Neuronal stem cell (in vitro differentiated cells): Measurements from ENCODE around the gene HSF5.
A peak's percentile ranks its signal among the peaks of the same experiment; 100 is the strongest.

Experiments
- DNase-seq: peaks from one replicate; pipeline ENCODE4 v3.0.0-alpha.2; 2013; ENCODE audit warnings: low spot score
- H2AFZ ChIP-seq: one replicate; pipeline ENCODE4 v1.6.1; 2013; ENCODE audit warnings: mild to moderate bottlenecking, low read length, inconsistent platforms
- H2AK5ac ChIP-seq: 2 replicates; pipeline ENCODE4 v1.6.1; 2013; ENCODE audit warnings: low read depth, mild to moderate bottlenecking, inconsistent platforms, low read length, moderate library complexity, mixed read lengths
- H2BK120ac ChIP-seq: 2 replicates; pipeline ENCODE4 v1.6.1; 2013; ENCODE audit warnings: low read depth, mild to moderate bottlenecking, inconsistent platforms, low read length, moderate library complexity, mixed read lengths
- H2BK12ac ChIP-seq: one replicate; pipeline ENCODE4 v1.6.1; 2013; ENCODE audit warnings: low read length, inconsistent platforms
- H2BK15ac ChIP-seq: 2 replicates; pipeline ENCODE4 v1.6.1; 2013; ENCODE audit warnings: mild to moderate bottlenecking, low read length, inconsistent platforms, mixed read lengths
- H2BK5ac ChIP-seq: one replicate; pipeline ENCODE4 v1.6.1; 2013; ENCODE audit warnings: inconsistent platforms, mild to moderate bottlenecking, low read length, moderate library complexity
- H3K14ac ChIP-seq: one replicate; pipeline ENCODE4 v1.6.1; 2013; ENCODE audit warnings: low read length, inconsistent platforms
- H3K18ac ChIP-seq: 2 replicates; pipeline ENCODE4 v1.6.1; 2013; ENCODE audit warnings: low read length, inconsistent platforms
- H3K23ac ChIP-seq: 2 replicates; pipeline ENCODE4 v1.6.1; 2013; ENCODE audit warnings: low read depth, mild to moderate bottlenecking, mixed read lengths, low read length, inconsistent platforms; ENCODE audit not compliant: poor library complexity
- H3K27ac ChIP-seq: replicated peaks from 3 replicates; pipeline ENCODE4 v1.5.1; 2013; ENCODE audit warnings: low read length, inconsistent platforms
- H3K27me3 ChIP-seq, 3 experiments: 2 replicates each; pipeline ENCODE4 v1.6.1; 2013; ENCODE audit warnings: low read length in 3 of 3, mild to moderate bottlenecking in 2 of 3, inconsistent platforms in 1 of 3, low read depth in 1 of 3, mixed read lengths in 1 of 3, moderate library complexity in 1 of 3; ENCODE audit not compliant: control insufficient read depth in 3 of 3, insufficient read depth in 3 of 3
- H3K36me3 ChIP-seq, 2 donors: replicated peaks in 1 of 2; 2 replicates each; pipeline ENCODE4 v1.6.1; 2013; ENCODE audit warnings: low read length in 2 of 2; ENCODE audit not compliant: control insufficient read depth in 2 of 2, insufficient read depth in 2 of 2
- H3K4ac ChIP-seq: 2 replicates; pipeline ENCODE4 v1.6.1; 2013; ENCODE audit warnings: inconsistent platforms, mild to moderate bottlenecking, low read length, moderate library complexity
- H3K4me1 ChIP-seq, 2 donors: 1 replicate in 1 of 2; 2 replicates in 1 of 2; pipeline ENCODE4 v1.6.1; 2013; ENCODE audit warnings: low read length in 2 of 2, low read depth in 1 of 2; ENCODE audit not compliant: control insufficient read depth in 2 of 2, insufficient read depth in 1 of 2
- H3K4me2 ChIP-seq: one replicate; pipeline ENCODE4 v1.6.1; 2013; ENCODE audit warnings: mild to moderate bottlenecking, low read length, inconsistent platforms; ENCODE audit not compliant: insufficient read depth, poor library complexity, severe bottlenecking
- H3K4me3 ChIP-seq, 2 donors: 2 replicates each; pipeline ENCODE4 v1.5.1; 2013; ENCODE audit warnings: low read length in 2 of 2, mild to moderate bottlenecking in 2 of 2, inconsistent platforms in 1 of 2, moderate library complexity in 1 of 2
- H3K79me1 ChIP-seq: one replicate; pipeline ENCODE4 v1.6.1; 2013; ENCODE audit warnings: low read depth, mild to moderate bottlenecking, inconsistent platforms, low read length, moderate library complexity
- H3K9ac ChIP-seq: one replicate; pipeline ENCODE4 v1.6.1; 2013; ENCODE audit warnings: mild to moderate bottlenecking, low read depth, low read length, inconsistent platforms; ENCODE audit not compliant: poor library complexity
- H3K9me3 ChIP-seq, 2 donors: replicated peaks in 1 of 2; 2 replicates each; pipeline versions ENCODE3 to v1.6.1; 2013; ENCODE audit warnings: low read length in 2 of 2, mild to moderate bottlenecking in 2 of 2, inconsistent platforms in 1 of 2, low read depth in 1 of 2, mixed read lengths in 1 of 2, moderate library complexity in 1 of 2; ENCODE audit not compliant: control insufficient read depth in 2 of 2, insufficient read depth in 1 of 2
- H4K8ac ChIP-seq: one replicate; pipeline ENCODE4 v1.6.1; 2013; ENCODE audit warnings: low read depth, mild to moderate bottlenecking, inconsistent platforms, low read length, moderate library complexity
- H4K91ac ChIP-seq: one replicate; pipeline ENCODE4 v1.6.1; 2013; ENCODE audit warnings: low read length, low read depth, mild to moderate bottlenecking, inconsistent platforms; ENCODE audit not compliant: poor library complexity
- WGBS, 2 donors: extraction: QIAGEN DNeasy Blood & Tissue Kit; methylation state at CpG; one replicate each; pipeline ENCODE4 v1.1.7; 2013; ENCODE audit warnings: missing lambda C conversion rate in 2 of 2, mixed read lengths in 1 of 2; ENCODE audit not compliant: insufficient read length in 2 of 2, insufficient replicate concordance in 1 of 2; ENCODE audit errors: extremely low coverage in 2 of 2; 5-methylcytosine and 5-hydroxymethylcytosine counted together

The HSF5 gene

DNA sequence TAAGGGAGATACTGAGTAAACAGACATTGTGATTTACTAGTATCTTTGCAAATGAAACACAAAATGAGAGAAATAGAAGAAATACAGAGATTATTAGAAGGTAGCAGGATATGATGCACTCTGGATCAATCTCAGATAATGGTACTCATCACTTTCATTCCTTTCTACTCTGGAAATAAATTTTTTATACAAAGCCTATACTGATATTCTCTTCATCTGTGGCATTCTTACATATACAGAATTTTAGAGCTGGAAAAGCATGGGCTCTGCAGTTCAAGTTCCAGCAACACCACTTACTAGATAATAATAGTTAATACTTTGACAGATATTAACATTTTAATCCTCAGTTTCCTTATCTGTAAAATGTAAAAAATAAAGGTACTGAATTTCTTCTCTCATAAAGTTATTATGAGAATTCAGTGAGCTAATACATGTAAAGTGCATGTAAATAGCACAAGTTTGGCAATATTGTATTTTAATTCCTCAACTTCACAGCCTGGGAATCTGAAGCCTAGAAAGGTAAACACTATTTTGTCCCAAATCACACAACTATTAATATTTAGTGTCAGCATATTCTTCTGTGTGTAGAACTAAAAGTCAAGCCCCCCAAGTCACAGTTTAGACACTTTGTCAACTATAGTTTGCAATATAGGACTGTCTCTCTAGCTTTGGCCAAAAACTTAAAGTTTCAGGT is 77.3 kb downstream of the HSF5 start:
- Histone ChIP-seq H2AFZ (no peak overlapping the region), H2BK120ac (no peak overlapping the region), H3K4me1 (peaks cover 0 to 4% of the 10 kb centered on the region in 2 donors), H3K14ac (no peak overlapping the region), H3K36me3 (no peaks in the 10 kb centered on the region), H3K79me1 (no peaks in the 10 kb centered on the region), H3K9ac (no peak overlapping the region), H4K8ac (no peak overlapping the region), H3K27me3 (peaks cover 0 to 6% (median 0%) of the 10 kb centered on the region in 3 experiments), H2AK5ac (no peak overlapping the region), H3K9me3 (no peaks in the 10 kb centered on the region), H3K23ac (no peak overlapping the region), H4K91ac (no peak overlapping the region), H2BK12ac (no peak overlapping the region), H2BK5ac (no peak overlapping the region), H3K18ac (no peak overlapping the region), H3K4me2 (no peak overlapping the region), H2BK15ac (no peak overlapping the region), H3K27ac (no peak overlapping the region), H3K4ac (no peak overlapping the region), H3K4me3 (no peak overlapping the region)
- DNase-seq: no peak

DNA sequence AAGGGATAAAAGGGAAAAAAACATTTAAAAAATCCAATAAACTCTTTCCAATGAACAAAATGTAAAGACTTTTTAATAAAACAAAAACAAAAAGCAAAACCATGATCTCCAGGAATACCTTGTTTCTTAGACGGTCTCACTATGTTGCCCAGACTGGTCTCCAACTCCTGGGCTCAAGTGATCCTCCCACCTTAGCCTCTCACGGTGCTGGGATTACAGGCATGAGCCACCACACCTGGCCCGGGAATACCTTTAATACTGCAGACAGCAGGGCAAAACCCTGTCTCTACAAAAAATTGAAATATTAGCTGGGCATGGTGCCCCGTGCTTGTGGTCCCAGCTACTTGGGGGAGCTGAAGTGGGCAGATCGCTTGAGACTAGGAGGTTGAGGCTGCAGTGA is 78.8 kb downstream of the HSF5 start:
- Histone ChIP-seq H3K9me3 (no peaks in the 10 kb centered on the region), H3K14ac (no peak overlapping the region), H3K23ac (no peak overlapping the region), H3K27ac (no peak overlapping the region), H2AK5ac (no peak overlapping the region), H3K4me2 (no peak overlapping the region), H3K18ac (no peak overlapping the region), H4K8ac (no peak overlapping the region), H2BK5ac (no peak overlapping the region), H3K9ac (no peak overlapping the region), H3K79me1 (no peaks in the 10 kb centered on the region), H2BK15ac (no peak overlapping the region), H3K36me3 (no peaks in the 10 kb centered on the region), H3K4me1 (no peaks in the 10 kb centered on the region), H2AFZ (no peak overlapping the region), H3K4me3 (no peak overlapping the region), H3K27me3 (no peaks in the 10 kb centered on the region), H3K4ac (no peak overlapping the region), H2BK120ac (no peak overlapping the region), H4K91ac (no peak overlapping the region), H2BK12ac (no peak overlapping the region)
- DNase-seq: no peak
- WGBS, 2 donors: no CpG with 5 or more reads among the region's 5 CpGs

DNA sequence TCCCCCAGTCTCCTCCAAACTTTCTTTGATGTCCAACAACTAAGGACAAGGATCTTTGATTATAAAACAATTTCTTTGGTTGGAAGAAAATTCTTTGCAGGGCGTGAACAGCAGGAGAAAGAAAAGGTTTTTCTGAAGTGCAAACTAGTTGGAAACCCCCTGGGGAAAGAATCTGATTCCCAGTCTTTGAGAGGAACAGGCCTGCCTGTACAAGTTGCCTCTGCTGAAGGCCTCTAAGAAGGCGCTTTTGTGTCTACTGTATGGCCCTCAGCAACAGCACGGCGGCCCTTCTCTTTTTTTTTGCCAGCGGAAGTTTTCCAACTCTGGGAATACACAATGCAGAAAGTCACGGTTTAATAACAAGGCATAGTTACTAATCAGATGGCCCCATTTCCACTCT is 84.9 kb downstream of the HSF5 start:
- Histone ChIP-seq H2BK15ac (no peak overlapping the region), H3K9me3 (no peaks in the 10 kb centered on the region), H3K4me3 (no peak overlapping the region), H2BK12ac (no peak overlapping the region), H3K27ac (no peak overlapping the region), H3K4me1 (peaks cover 0 to 16% of the 10 kb centered on the region in 2 donors), H2BK120ac (no peak overlapping the region), H2AFZ (peak overlapping the region; percentile 77), H2AK5ac (no peak overlapping the region), H3K79me1 (no peaks in the 10 kb centered on the region), H3K14ac (no peak overlapping the region), H4K8ac (no peak overlapping the region), H3K4ac (no peak overlapping the region), H3K36me3 (no peaks in the 10 kb centered on the region), H3K18ac (no peak overlapping the region), H3K23ac (no peak overlapping the region), H4K91ac (no peak overlapping the region), H3K4me2 (no peak overlapping the region), H3K9ac (no peak overlapping the region), H3K27me3 (no peaks in the 10 kb centered on the region), H2BK5ac (no peak overlapping the region)
- DNase-seq: no peak
- no CpG with 5 or more reads among the region's 6 CpGs for WGBS, 2 donors

DNA sequence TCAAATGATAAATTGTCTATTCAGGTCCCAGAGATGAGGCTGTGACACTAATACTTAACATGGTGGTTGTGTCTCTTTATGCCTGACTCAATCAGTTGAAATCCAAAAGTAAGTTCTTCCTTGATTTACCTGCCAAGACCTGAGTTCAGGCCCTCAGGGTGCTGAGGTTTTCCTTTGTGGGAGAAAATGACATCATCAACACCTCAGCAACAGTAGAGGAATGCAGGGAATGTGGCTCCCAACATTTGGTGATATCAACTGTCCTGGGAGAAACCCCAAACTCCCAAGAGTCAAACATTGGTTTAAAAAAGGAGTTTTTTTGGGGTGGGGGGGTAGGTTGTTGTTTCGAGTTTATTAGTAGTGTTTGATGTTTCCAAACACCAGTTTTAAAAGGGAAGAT is 85.5 kb downstream of the HSF5 start:
- H2BK5ac ChIP-seq: no peak overlapping the region
- no peaks in the 10 kb centered on the region for H3K9me3 ChIP-seq
- DNase-seq: no peak
- H3K4ac ChIP-seq: no peak overlapping the region
- no peak overlapping the region for H3K27ac ChIP-seq
- no peak overlapping the region for H2BK12ac ChIP-seq
- no peak overlapping the region for H2BK120ac ChIP-seq
- no peak overlapping the region for H3K4me3 ChIP-seq
- H2AFZ ChIP-seq: peak overlapping the region; percentile 77
- no peak overlapping the region for H3K18ac ChIP-seq
- H4K91ac ChIP-seq: no peak overlapping the region
- H3K23ac ChIP-seq: no peak overlapping the region
- no peak overlapping the region for H3K9ac ChIP-seq
- no peak overlapping the region for H3K14ac ChIP-seq
- no peaks in the 10 kb centered on the region for H3K36me3 ChIP-seq
- no peak overlapping the region for H2BK15ac ChIP-seq
- 100% methylated on average over 1 of the region's 1 CpG; no CpG with 5 or more reads in 1 of the 2 donors for WGBS, 2 donors
- no peak overlapping the region for H4K8ac ChIP-seq
- H2AK5ac ChIP-seq: no peak overlapping the region
- H3K79me1 ChIP-seq: no peaks in the 10 kb centered on the region
- H3K4me1 ChIP-seq: peaks cover 0 to 16% of the 10 kb centered on the region in 2 donors
- no peaks in the 10 kb centered on the region for H3K27me3 ChIP-seq
- no peak overlapping the region for H3K4me2 ChIP-seq
